PFSK-1 (cell line): ENCODE measurements around the gene EML1.

Experiments
- POLR2AphosphoS5 ChIP-seq: IDR thresholded peaks from 2 replicates; pipeline ENCODE4 v1.6.1; 2012; ENCODE audit warnings: low read depth, mild to moderate bottlenecking, control low read depth, low read length, moderate library complexity
- SIN3A ChIP-seq: IDR thresholded peaks from 2 replicates; pipeline ENCODE4 v1.6.1; 2012; ENCODE audit warnings: mild to moderate bottlenecking, low read length, moderate library complexity, borderline replicate concordance; ENCODE audit not compliant: insufficient read depth

GRCh38 chr14:99990268-99991170, 197.3 kb downstream of the EML1 start:
- TF ChIP-seq POLR2AphosphoS5, result no peak
- TF ChIP-seq SIN3A, result no peak
